ENCODE measurements around the gene TRAF3IP3. TPM values are rescaled to one million over a fixed set of nuclear protein-coding genes. Genes with fewer than 3 reads are reported as not detected.
A peak's percentile ranks its signal among the peaks of the same experiment; 100 is the strongest.

TRAF3IP3 gene
- total RNA-seq, 1 donor from 2014 or later = 7.1 TPM

- Histone ChIP-seq H3K4me3 (peak within 1 kb of the TSS; percentile 26 to 53), H3K27me3 (no peaks in the 10 kb centered on the region), H3K4me1 (peaks cover 29% of the 10 kb centered on the region), H3K36me3 (no peaks in the 10 kb centered on the region), H3K27ac (peak within 1 kb of the TSS; percentile 75), H3K9me3 (no peaks in the 10 kb centered on the region)
- no peak for DNase-seq (ENCODE audit: extremely low spot score in 2 of 2)
- no peak for TF ChIP-seq CTCF (IDR thresholded peaks at IDR 0.05)
- TF ChIP-seq POLR2AphosphoS5 (IDR thresholded peaks at IDR 0.05; ENCODE audit: insufficient read depth in 1 of 2, low read depth in 1 of 2) = peak in 1 of 2 donors; percentile 82
- peak in 1 of 2 donors; percentile 38 for TF ChIP-seq POLR2A (IDR thresholded peaks at IDR 0.05)
- intact Hi-C loops (cut with DNase I) = no loop called here
These were observed 50.3 kb downstream of the TRAF3IP3 start, which contains the start of gene IRF6 for GRCh38 chr1:209805875-209806760. TSS of gene IRF6 (minus strand) at chr1:209806142. CDS start at chr1:209801413, 4,729 bp downstream.

DNA sequence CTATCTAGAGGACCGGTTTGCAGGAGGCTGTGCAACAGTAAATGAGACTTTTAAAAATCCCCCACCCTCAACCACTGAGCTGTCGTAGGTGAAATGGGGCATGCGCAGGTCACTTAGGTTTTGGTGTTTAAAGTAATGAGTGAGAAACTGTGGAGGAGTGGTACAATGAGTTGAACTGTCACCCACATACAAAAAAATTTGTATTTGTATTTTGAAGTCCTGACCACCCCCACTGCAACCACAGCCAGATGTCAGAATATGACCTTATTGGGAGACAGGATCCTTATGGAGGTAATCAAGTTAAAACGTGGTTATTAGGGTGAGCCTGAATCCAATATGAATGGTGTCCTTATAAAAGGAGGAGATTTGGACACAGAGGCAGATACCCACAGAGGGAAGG, 51.7 kb downstream of the TRAF3IP3 start:
- Histone ChIP-seq H3K27ac (no peak overlapping the region), H3K27me3 (no peaks in the 10 kb centered on the region), H3K36me3 (no peaks in the 10 kb centered on the region), H3K4me1 (peaks cover 19% of the 10 kb centered on the region), H3K9me3 (no peaks in the 10 kb centered on the region), H3K4me3 (no peak overlapping the region)
- peak in 1 of 2 donors; percentile 27 for DNase-seq (ENCODE audit: extremely low spot score in 2 of 2)
- no peak for TF ChIP-seq POLR2A (IDR thresholded peaks at IDR 0.05)
- no peak for TF ChIP-seq POLR2AphosphoS5 (IDR thresholded peaks at IDR 0.05; ENCODE audit: insufficient read depth in 1 of 2, low read depth in 1 of 2)
- no peak for TF ChIP-seq CTCF (IDR thresholded peaks at IDR 0.05)
- intact Hi-C loops (cut with DNase I) = no loop called here

DNA sequence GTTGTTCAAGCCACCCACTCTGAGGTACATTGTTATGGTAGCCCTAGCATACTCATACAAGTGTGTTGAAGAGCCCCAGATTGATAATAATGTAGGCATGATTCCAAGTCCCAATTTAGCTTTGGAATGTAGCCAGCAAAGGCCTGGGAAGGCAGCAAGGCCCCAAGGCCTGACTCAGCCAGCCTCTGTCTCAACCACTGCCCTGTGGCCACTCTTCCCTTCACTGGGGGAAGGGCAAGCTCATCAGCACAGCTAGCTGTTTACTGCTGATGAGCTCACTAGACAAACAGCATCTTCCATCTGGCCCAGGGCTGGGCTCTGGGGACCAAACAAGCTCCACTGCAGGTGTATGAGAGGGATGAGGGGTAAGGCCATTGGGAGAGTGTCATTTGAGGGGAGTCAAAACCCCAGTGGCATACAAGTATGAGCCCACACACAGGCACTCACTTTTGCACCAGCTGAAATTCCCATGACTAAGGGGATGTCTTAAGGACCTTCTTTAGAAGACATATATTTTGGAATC, 52.3 kb downstream of the TRAF3IP3 start:
- H3K4me1 ChIP-seq = peaks cover 13% of the 10 kb centered on the region
- peak in 1 of 2 donors; percentile 79 for DNase-seq (ENCODE audit: extremely low spot score in 2 of 2)
- no peaks in the 10 kb centered on the region for H3K36me3 ChIP-seq
- no peak overlapping the region for H3K4me3 ChIP-seq
- TF ChIP-seq CTCF (IDR thresholded peaks at IDR 0.05) = no peak
- TF ChIP-seq POLR2A (IDR thresholded peaks at IDR 0.05) = no peak
- no peak for TF ChIP-seq POLR2AphosphoS5 (IDR thresholded peaks at IDR 0.05; ENCODE audit: insufficient read depth in 1 of 2, low read depth in 1 of 2)
- no peaks in the 10 kb centered on the region for H3K27me3 ChIP-seq
- no peaks in the 10 kb centered on the region for H3K9me3 ChIP-seq
- intact Hi-C loops (cut with DNase I) = no loop called here
- no peak overlapping the region for H3K27ac ChIP-seq

GRCh38 chr1:209809611-209810010, 53.8 kb downstream of the TRAF3IP3 start:
- intact Hi-C loops (cut with DNase I) = no loop called here
- Histone ChIP-seq H3K4me1 (peaks cover 6% of the 10 kb centered on the region), H3K9me3 (no peaks in the 10 kb centered on the region), H3K4me3 (no peak overlapping the region), H3K27me3 (no peaks in the 10 kb centered on the region), H3K27ac (no peak overlapping the region), H3K36me3 (no peaks in the 10 kb centered on the region)
- peak in 1 of 2 donors; percentile 40 for DNase-seq (ENCODE audit: extremely low spot score in 2 of 2)
- no peak for TF ChIP-seq CTCF (IDR thresholded peaks at IDR 0.05)
- no peak for TF ChIP-seq POLR2AphosphoS5 (IDR thresholded peaks at IDR 0.05; ENCODE audit: insufficient read depth in 1 of 2, low read depth in 1 of 2)
- no peak for TF ChIP-seq POLR2A (IDR thresholded peaks at IDR 0.05)

DNA sequence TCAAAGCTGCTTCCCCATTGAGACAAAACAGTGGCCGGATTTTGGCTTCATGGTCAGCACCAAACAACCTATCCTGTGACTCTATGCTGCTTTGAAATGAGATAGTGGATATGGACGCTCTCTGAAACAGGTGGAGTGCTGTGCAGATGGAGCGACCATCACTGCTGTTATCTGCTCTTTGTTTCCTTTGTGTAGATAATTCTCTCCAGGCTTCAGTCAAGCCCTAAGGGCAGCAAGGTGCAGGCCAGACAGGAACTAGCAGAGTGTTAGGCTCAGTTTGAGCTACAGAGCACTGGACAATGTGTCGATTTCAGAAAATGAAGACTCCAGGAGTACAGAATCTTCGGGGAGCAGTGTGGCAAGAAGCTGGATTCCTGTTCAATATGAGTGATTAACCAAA, 54.9 kb downstream of the TRAF3IP3 start:
- no peak overlapping the region for H3K4me3 ChIP-seq
- intact Hi-C loops (cut with DNase I) = no loop called here
- no peak overlapping the region for H3K27ac ChIP-seq
- peaks cover 17% of the 10 kb centered on the region for H3K4me1 ChIP-seq
- H3K9me3 ChIP-seq = no peaks in the 10 kb centered on the region
- H3K36me3 ChIP-seq = no peaks in the 10 kb centered on the region
- TF ChIP-seq POLR2AphosphoS5 (IDR thresholded peaks at IDR 0.05; ENCODE audit: insufficient read depth in 1 of 2, low read depth in 1 of 2) (no peak), POLR2A (IDR thresholded peaks at IDR 0.05) (no peak), CTCF (IDR thresholded peaks at IDR 0.05) (no peak)
- peak in 1 of 2 donors; percentile 25 for DNase-seq (ENCODE audit: extremely low spot score in 2 of 2)
- H3K27me3 ChIP-seq = no peaks in the 10 kb centered on the region

All from vagina (tissue), 2 donors.